Measurements from ENCODE around the gene CD33.
"Not testable (repeated sequence)": the region's sequence is repeated elsewhere in the genome, so short reads cannot be mapped to it uniquely, and the experiment has no call there.

The CD33 gene

GRCh38 chr19:51224898-51225393 lies at the start of gene CD33:
Gene CD33 (plus strand): TSS chr19:51225080. CDS start chr19:51225119, 39 bp downstream.
- DNase-seq (ENCODE audit: low spot score), result not testable (repeated sequence)

GRCh38 chr19:51179256-51179655 lies 45.6 kb upstream of the CD33 start:
- DNase-seq (ENCODE audit: low spot score), result no peak

- no peak for DNase-seq (ENCODE audit: low spot score)
Measured at GRCh38 chr19:51181377-51181912, 43.4 kb upstream of the CD33 start.

- DNase-seq (ENCODE audit: low spot score), result no peak
Measured at GRCh38 chr19:51181913-51182419, 42.9 kb upstream of the CD33 start.

GRCh38 chr19:51183629-51184028 lies 41.3 kb upstream of the CD33 start:
- no peak for DNase-seq (ENCODE audit: low spot score)

- no peak for DNase-seq (ENCODE audit: low spot score)
Measured at GRCh38 chr19:51185069-51185867, 39.6 kb upstream of the CD33 start.

- DNase-seq (ENCODE audit: low spot score), result no peak
Measured at GRCh38 chr19:51185868-51186215, 39.0 kb upstream of the CD33 start.

- DNase-seq (ENCODE audit: low spot score), result no peak
Measured at GRCh38 chr19:51186323-51186722, 38.6 kb upstream of the CD33 start.

- DNase-seq (ENCODE audit: low spot score), result no peak
Measured at GRCh38 chr19:51187395-51188226, 37.3 kb upstream of the CD33 start.

GRCh38 chr19:51188227-51188559 lies 36.7 kb upstream of the CD33 start:
- DNase-seq (ENCODE audit: low spot score), result no peak

GRCh38 chr19:51192689-51193088 lies 32.2 kb upstream of the CD33 start:
- DNase-seq (ENCODE audit: low spot score), result no peak

- no peak for DNase-seq (ENCODE audit: low spot score)
Measured at GRCh38 chr19:51194527-51195315, 30.2 kb upstream of the CD33 start.

GRCh38 chr19:51195316-51195586 lies 29.6 kb upstream of the CD33 start:
- DNase-seq (ENCODE audit: low spot score), result no peak

GRCh38 chr19:51195616-51196015 lies 29.3 kb upstream of the CD33 start:
- DNase-seq (ENCODE audit: low spot score), result no peak

GRCh38 chr19:51196181-51196580 lies 28.7 kb upstream of the CD33 start:
- DNase-seq (ENCODE audit: low spot score), result no peak

GRCh38 chr19:51198641-51199040 lies 26.2 kb upstream of the CD33 start:
- DNase-seq (ENCODE audit: low spot score), result no peak

- DNase-seq (ENCODE audit: low spot score), result no peak
Measured at GRCh38 chr19:51200071-51200666, 24.7 kb upstream of the CD33 start.

- no peak for DNase-seq (ENCODE audit: low spot score)
Measured at GRCh38 chr19:51201712-51202111, 23.2 kb upstream of the CD33 start.

- DNase-seq (ENCODE audit: low spot score), result no peak
Measured at GRCh38 chr19:51203916-51204315, 21.0 kb upstream of the CD33 start.

- no peak for DNase-seq (ENCODE audit: low spot score)
Measured at GRCh38 chr19:51204321-51204720, 20.6 kb upstream of the CD33 start.

GRCh38 chr19:51207747-51208146 lies 17.1 kb upstream of the CD33 start:
- DNase-seq (ENCODE audit: low spot score), result no peak

Data from AG08395 (cell line).